ENCODE results near the gene TBC1D14.

Gene TBC1D14

GRCh38 chr4:7041801-7042502, 132.3 kb downstream of the TBC1D14 start:
- no peaks in the 10 kb centered on the region for H3F3A ChIP-seq (ENCODE audit: insufficient read depth)
- no peaks in the 10 kb centered on the region for H3K9me3 ChIP-seq (ENCODE audit: insufficient read depth, low read length)
- H3K9ac ChIP-seq (ENCODE audit: low read length) = peak overlapping the region; percentile 48
- peak overlapping the region; percentile 70 for H3K4me2 ChIP-seq (ENCODE audit: low read depth, low read length, poor library complexity, severe bottlenecking)
- no peaks in the 10 kb centered on the region for H3K9me2 ChIP-seq (replicated peaks; ENCODE audit: insufficient read depth, low read length)
- H3K36me3 ChIP-seq (ENCODE audit: low read length) = no peaks in the 10 kb centered on the region
- no peaks in the 10 kb centered on the region for H3K27me3 ChIP-seq (ENCODE audit: low read length)
- peaks cover 26% of the 10 kb centered on the region; the same call in 1 of the 2 replicates for H3K79me2 ChIP-seq (ENCODE audit: insufficient read depth, low read length)
- no peak overlapping the region for H3K27ac ChIP-seq (ENCODE audit: low read depth, low read length)
- TF ChIP-seq CTCF (IDR thresholded peaks at IDR 0.05; ENCODE audit: insufficient read depth, low read length, poor library complexity, severe bottlenecking) (no peak), EZH2phosphoT487 (conservative IDR thresholded peaks at IDR 0.05; ENCODE audit: low read length) (no peak)
- H3K4me3 ChIP-seq (ENCODE audit: insufficient read depth, low read length, poor library complexity, severe bottlenecking) = no peak overlapping the region
- no peaks in the 10 kb centered on the region; the same call in 1 of the 2 replicates for H4K20me1 ChIP-seq (ENCODE audit: low read depth, low read length)
- H2AFZ ChIP-seq (ENCODE audit: low read depth, low read length, severe bottlenecking) = peak overlapping the region; percentile 100

- Histone ChIP-seq H3K4me3 (ENCODE audit: insufficient read depth, low read length, poor library complexity, severe bottlenecking) (peak overlapping the region; percentile 49), H3K9me3 (ENCODE audit: insufficient read depth, low read length) (no peaks in the 10 kb centered on the region), H3K36me3 (ENCODE audit: low read length) (no peaks in the 10 kb centered on the region), H3K9ac (ENCODE audit: low read length) (peak overlapping the region; percentile 48), H3K79me2 (ENCODE audit: insufficient read depth, low read length) (peaks cover 31% of the 10 kb centered on the region; the same call in 1 of the 2 replicates), H3K9me2 (replicated peaks; ENCODE audit: insufficient read depth, low read length) (no peaks in the 10 kb centered on the region), H3K27me3 (ENCODE audit: low read length) (no peaks in the 10 kb centered on the region), H3K4me2 (ENCODE audit: low read depth, low read length, poor library complexity, severe bottlenecking) (peak overlapping the region; percentile 70), H3F3A (ENCODE audit: insufficient read depth) (no peaks in the 10 kb centered on the region), H4K20me1 (ENCODE audit: low read depth, low read length) (no peaks in the 10 kb centered on the region; the same call in 1 of the 2 replicates), H3K27ac (ENCODE audit: low read depth, low read length) (no peak overlapping the region), H2AFZ (ENCODE audit: low read depth, low read length, severe bottlenecking) (peak overlapping the region; percentile 100)
- TF ChIP-seq CTCF (IDR thresholded peaks at IDR 0.05; ENCODE audit: insufficient read depth, low read length, poor library complexity, severe bottlenecking) (no peak), EZH2phosphoT487 (conservative IDR thresholded peaks at IDR 0.05; ENCODE audit: low read length) (no peak)
These were observed 133.1 kb downstream of the TBC1D14 start for GRCh38 chr4:7042503-7043283.

DNA sequence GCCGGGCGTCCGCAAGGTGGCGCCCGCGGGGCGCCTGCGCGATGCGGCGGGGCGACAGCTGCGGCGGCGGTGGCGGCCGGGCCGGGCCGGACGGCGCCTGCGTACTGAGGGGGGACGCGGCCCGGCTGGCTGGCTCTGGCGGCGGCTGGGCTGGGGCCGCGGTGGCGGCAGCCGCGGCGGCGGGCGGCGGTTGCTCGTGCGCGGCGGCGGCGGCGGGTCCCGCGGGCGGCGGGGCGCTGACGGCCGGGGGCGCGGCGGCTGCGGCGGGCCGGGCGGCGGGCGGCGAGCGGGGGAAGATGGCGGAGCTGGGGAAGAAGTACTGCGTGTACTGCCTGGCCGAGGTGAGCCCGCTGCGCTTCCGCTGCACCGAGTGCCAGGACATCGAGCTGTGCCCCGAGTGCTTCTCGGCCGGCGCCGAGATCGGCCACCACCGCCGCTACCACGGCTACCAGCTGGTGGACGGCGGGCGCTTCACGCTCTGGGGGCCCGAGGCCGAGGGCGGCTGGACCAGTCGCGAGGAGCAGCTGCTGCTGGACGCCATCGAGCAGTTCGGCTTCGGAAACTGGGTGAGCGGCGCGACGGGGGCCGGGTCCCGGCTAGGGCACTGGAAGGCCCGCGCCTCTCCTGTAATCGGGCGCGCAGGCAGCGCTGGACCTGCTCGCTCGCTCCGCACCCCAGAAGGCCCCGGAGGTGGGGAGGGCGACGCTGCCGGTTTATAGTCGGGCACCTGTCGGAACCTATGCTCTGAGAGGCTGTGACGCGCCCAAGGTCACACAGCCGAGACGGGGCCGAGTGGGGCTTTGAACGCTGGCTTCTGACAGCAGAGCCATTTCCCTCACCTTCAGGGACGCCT, 133.9 kb downstream of the TBC1D14 start, which contains the start of gene TADA2B:
Gene TADA2B, plus strand, starts transcription at position 89 of the 853 bp plus-strand sequence. Its CDS starts 208 bp downstream, at position 297.
- H3K27me3 ChIP-seq (ENCODE audit: low read length) = no peaks in the 10 kb centered on the region
- no peaks in the 10 kb centered on the region for H3K9me2 ChIP-seq (replicated peaks; ENCODE audit: insufficient read depth, low read length)
- no peaks in the 10 kb centered on the region for H3F3A ChIP-seq (ENCODE audit: insufficient read depth)
- H3K36me3 ChIP-seq (ENCODE audit: low read length) = no peaks in the 10 kb centered on the region
- H3K9me3 ChIP-seq (ENCODE audit: insufficient read depth, low read length) = no peaks in the 10 kb centered on the region
- peak within 1 kb of the TSS; percentile 100 for H2AFZ ChIP-seq (ENCODE audit: low read depth, low read length, severe bottlenecking)
- peak within 1 kb of the TSS; percentile 67 for H3K4me3 ChIP-seq (ENCODE audit: insufficient read depth, low read length, poor library complexity, severe bottlenecking)
- H3K27ac ChIP-seq (ENCODE audit: low read depth, low read length) = peak within 1 kb of the TSS; percentile 1; the same call in 1 of the 2 replicates
- peak within 1 kb of the TSS; percentile 78 for H3K4me2 ChIP-seq (ENCODE audit: low read depth, low read length, poor library complexity, severe bottlenecking)
- TF ChIP-seq EZH2phosphoT487 (conservative IDR thresholded peaks at IDR 0.05; ENCODE audit: low read length) = no peak
- TF ChIP-seq CTCF (IDR thresholded peaks at IDR 0.05; ENCODE audit: insufficient read depth, low read length, poor library complexity, severe bottlenecking) = no peak
- H4K20me1 ChIP-seq (ENCODE audit: low read depth, low read length) = no peaks in the 10 kb centered on the region; the same call in 1 of the 2 replicates
- H3K9ac ChIP-seq (ENCODE audit: low read length) = peak within 1 kb of the TSS; percentile 77
- peaks cover 36% of the 10 kb centered on the region for H3K79me2 ChIP-seq (ENCODE audit: insufficient read depth, low read length)

Measured in SU-DHL-6 (cell line).